Measurements from ENCODE around the gene SLC25A36.
"Not testable (repeated sequence)": the region's sequence is repeated elsewhere in the genome, so short reads cannot be mapped to it uniquely, and the experiment has no call there.

Gene SLC25A36

DNA sequence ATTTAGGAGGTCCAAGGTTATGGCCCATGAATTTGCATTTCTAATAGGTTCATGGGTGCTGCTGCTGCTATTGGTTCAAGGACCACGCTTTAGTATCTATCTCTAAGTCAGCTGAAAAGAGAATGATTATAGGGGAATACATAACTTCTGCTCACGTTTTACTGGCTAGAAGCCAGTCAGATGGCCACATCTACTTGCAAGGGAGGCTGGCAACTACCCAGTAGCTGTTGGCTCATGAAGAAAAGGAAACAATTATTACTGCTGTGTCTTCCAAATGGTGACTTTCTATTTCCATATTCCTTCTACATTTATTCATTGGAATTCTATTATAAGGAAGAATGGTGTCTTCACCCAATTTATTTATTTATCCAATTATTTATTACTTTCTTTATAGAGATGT lies 54.2 kb downstream of the SLC25A36 start:
- no peak for DNase-seq (ENCODE audit: low read depth)

- DNase-seq (ENCODE audit: low read depth) = no peak
These were observed 58.5 kb downstream of the SLC25A36 start for GRCh38 chr3:141000027-141000663.

DNA sequence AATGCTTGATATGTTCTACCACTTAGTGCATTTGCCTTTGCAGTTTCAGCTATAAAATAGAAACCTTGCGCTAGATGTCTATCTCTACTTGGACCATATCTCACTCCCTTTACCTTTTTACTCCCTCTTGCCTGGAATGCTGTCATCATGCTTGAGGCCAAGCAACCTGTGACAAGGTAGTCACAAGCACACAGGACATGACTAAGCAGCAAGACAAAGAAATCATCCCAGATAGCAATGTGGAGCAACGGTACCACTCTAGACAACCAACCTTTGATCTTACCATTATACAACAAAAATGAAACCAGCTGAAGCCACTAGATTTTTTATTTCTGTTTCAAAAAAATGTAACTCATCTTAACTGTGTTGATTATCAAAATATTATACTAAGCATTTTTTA lies 59.0 kb downstream of the SLC25A36 start:
- DNase-seq (ENCODE audit: low read depth) = no peak

- no peak for DNase-seq (ENCODE audit: low read depth)
These were observed 64.7 kb downstream of the SLC25A36 start for GRCh38 chr3:141006344-141006743.

DNA sequence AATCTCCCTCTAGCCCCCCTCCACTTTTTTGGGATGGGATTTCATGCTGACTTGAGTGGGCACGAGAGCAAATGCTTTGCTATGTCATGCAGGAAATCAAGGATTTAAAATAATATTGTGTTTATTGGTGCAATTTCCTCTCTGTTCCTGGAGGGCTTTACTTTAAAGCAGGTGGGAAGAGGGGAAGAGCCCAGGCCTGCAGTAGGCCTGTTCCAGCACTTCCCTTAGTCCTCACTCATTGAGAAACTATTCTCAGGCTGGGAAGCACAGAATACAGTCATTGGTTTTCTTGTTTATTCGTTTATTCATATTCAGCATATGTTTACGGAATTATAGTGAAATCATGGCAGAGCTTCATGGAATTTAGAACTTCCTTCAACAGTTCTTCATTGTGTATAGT lies 67.9 kb downstream of the SLC25A36 start:
- no peak for DNase-seq (ENCODE audit: low read depth)

GRCh38 chr3:141011232-141011996 lies 69.8 kb downstream of the SLC25A36 start:
- DNase-seq (ENCODE audit: low read depth) = peak; percentile 35

DNA sequence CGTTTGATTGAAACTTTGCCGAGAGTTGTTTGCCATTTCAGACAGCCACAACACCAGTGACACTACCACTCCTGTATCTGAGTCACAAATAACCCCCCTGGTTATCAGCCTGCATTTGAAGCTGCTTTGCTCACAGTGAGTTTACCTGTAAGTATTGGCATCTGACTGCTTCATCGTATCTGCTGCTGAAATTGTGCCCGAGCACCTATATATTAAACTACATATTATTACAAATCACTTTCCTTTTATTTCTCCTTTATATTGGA lies 70.3 kb downstream of the SLC25A36 start:
- no peak for DNase-seq (ENCODE audit: low read depth)

DNA sequence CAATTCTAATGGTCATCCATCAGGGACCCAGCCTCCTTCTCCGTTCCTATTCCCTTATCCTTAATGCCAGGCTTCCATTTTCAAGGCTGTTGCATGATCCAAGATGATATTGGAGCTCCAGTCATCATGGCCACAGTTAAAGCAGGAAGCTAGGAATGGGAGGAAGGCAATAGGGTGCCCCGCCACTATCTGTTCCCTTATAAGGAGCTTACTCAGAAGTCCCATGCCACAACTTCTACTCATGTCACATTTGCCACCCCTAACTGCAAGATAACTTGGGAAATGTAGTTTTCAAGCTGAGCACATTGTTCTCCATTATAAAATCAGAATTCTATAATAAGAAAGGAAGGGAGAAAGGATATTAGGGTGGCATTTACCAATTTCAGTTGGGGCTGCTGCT lies 70.9 kb downstream of the SLC25A36 start:
- no peak for DNase-seq (ENCODE audit: low read depth)

GRCh38 chr3:141015481-141015880 lies 73.8 kb downstream of the SLC25A36 start:
- no peak for DNase-seq (ENCODE audit: low read depth)

DNA sequence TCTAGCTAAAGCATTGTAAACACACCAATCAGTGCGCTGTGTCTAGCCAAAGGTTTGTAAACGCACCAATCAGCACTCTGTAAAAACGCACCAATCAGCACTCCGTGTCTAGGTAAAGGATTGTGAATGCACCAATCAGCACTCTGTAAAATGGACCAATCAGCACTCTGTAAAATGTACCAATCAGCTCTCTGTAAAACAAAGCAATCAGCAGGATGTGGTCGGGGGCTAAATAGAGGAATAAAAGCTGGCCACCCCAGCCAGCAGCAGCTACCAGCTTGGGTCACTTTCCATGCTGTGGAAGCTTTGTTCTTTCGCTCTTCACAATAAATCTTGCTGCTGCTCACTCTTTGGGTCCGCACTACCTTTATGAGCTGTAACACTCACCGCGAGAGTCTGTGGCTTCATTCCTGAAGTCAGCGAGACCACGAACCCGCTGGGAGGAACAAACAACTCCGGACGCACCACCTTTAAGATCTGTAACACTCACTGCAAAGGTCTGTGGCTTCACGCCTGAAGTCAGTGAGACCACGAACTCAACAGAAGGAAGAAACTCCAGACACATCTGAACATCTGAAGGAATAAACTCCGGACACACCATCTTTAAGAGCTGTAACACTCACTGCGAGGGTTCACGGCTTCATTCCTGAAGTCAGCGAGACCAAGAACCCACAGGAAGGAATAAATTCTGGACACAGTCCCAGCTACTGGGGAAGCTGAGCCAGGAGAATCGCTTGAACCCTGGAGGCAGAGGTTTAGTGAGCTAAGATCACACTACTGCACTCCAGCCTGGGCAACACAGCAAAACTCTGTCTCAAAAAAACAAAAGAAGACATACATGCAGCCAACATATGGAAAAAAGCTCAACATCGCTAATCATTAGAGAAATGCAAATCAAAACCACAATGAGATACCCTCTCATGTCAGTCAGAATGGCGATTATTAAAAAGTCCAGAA lies 76.0 kb downstream of the SLC25A36 start:
- DNase-seq (ENCODE audit: low read depth) = not testable (repeated sequence)

DNA sequence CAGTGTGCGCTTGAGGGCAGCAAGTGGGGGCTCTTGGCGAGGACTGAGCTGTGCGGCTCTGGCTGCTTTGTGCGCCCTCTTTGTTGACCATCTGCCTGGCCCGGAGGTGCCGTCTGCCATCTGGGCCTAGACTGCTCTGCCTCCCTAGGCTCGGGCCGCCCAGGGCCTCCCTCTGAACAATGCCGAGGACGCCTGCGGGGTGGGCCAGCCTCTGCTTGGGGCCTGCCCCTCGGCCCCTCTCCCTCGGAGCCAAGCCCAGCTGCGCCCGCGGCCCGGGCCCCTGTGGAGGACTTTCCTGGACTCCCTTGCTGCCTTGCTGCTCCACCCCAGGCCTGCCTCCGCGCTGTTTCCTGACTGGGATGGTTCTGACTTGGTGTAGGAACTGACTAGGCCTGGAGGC lies 77.6 kb downstream of the SLC25A36 start:
- no peak for DNase-seq (ENCODE audit: low read depth)

DNA sequence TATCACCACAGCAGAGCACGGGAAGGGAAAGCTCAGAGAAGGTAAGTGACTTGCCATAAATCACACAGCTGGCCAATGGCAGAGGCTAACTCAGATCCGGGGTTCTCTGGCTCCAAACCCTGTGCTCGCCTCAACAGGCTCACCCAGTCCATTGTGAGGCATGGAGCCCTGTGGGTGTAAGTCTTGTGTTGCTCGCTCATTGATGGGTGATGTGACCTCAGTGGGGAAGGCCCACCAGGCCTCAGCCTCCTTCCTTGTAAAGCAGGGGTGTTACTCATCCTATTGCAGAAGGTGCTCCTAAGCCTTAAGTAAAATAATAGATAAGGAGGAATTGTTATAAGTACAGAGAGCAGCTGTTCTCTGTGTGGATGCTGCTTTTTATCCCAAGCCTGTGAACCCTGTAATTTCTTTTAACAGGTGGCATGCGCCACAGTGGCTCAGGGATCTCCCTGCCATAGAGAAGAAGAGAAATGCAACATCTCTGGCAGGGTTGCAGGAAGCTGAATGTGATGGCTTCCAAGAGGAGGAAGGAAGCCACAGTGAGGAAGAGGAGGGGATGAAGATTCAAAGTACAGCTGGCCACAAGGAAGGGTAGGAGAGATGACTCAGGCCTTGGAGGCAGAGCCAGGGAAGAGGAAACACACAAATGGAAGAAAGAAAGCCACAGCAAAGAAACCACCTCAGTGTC lies 78.7 kb downstream of the SLC25A36 start:
- DNase-seq (ENCODE audit: low read depth) = no peak

GRCh38 chr3:141021261-141021660 lies 79.6 kb downstream of the SLC25A36 start:
- no peak for DNase-seq (ENCODE audit: low read depth)
